Thoracic aorta (tissue), 2 donors: Measurements from ENCODE around the gene TCHH. TPM values are rescaled to one million over a fixed set of nuclear protein-coding genes. Genes with fewer than 3 reads are reported as not detected.
"Not testable (repeated sequence)": the region's sequence is repeated elsewhere in the genome, so short reads cannot be mapped to it uniquely, and the experiment has no call there.

ENCODE experiments used
- ATAC-seq: fragments of 150-250 bp; one replicate; pipeline ENCODE4 v1.8.0; 2017; ENCODE audit warnings: low read depth; ENCODE audit not compliant: insufficient number of reproducible peaks, low FRiP score
- DNase-seq: peaks from one replicate; pipeline ENCODE4 v3.0.0-alpha.2; 2020; ENCODE audit warnings: low spot score
- H3K27ac ChIP-seq, 2 donors: fragments of 200-600 bp; sonication (generic); 1 replicate in 1 of 2; 2 replicates in 1 of 2; pipeline ENCODE4 v1.5.1; 2016; ENCODE audit warnings: mild to moderate bottlenecking in 2 of 2, moderate library complexity in 2 of 2
- H3K27me3 ChIP-seq: fragments of 200-600 bp; sonication (generic); replicated peaks from 2 replicates; pipeline ENCODE4 v1.6.0; 2016; ENCODE audit warnings: mild to moderate bottlenecking; ENCODE audit not compliant: insufficient read depth
- H3K36me3 ChIP-seq: fragments of 200-600 bp; sonication (generic); one replicate; pipeline ENCODE4 v1.5.1; 2016
- H3K4me1 ChIP-seq, 2 donors: fragments of 200-600 bp; sonication (generic); 1 replicate in 1 of 2; 2 replicates in 1 of 2; pipeline versions ENCODE4 v1.5.1 to v1.6.0; 2016; ENCODE audit warnings: low read depth in 2 of 2, mild to moderate bottlenecking in 1 of 2; ENCODE audit not compliant: control insufficient read depth in 1 of 2
- H3K4me3 ChIP-seq: fragments of 200-600 bp; sonication (generic); 2 replicates; pipeline ENCODE4 v1.5.1; 2016; ENCODE audit warnings: mild to moderate bottlenecking
- H3K9me3 ChIP-seq: fragments of 200-600 bp; sonication (generic); 2 replicates; pipeline ENCODE4 v1.5.1; 2016
- total RNA-seq, 2 donors: library from RNA; depleted of rRNA; stranded (reverse); fragments of >200 nt; gene quantifications; one replicate each; pipeline versions ENCODE4 v1.1.0 to v1.2.3, GENCODE V29; 2016
- TF ChIP-seq, protein P1 (sequence below): fragments of 200-600 bp; sonication (generic); IDR thresholded peaks from one replicate; pipeline ENCODE4 v1.5.1; 2019; ENCODE audit warnings: antibody characterized with exemption

TCHH gene
- total RNA-seq, 2 donors from 2014 or later, result 0.41 to 0.49 TPM

DNA sequence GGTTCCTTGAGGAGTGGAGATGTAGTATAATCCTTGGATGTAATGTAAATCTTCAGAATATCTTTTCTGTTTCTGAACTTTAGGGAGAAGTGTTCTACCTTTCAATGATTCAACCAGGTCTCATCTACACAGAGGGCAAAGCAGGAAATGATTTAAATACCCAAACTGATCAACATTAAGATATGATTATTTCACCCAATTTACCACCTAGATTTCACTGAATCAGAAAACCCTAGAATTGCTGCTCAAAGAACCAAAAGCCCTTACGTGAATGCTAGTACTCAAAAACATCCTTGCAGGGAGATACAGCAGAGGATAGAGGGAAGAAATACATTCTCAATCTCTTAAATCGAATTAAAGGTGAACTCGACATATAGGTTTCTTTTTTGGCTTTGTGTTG is 38.8 kb upstream of the TCHH start:
- no peak for DNase-seq
- Histone ChIP-seq H3K9me3 (no peaks in the 10 kb centered on the region), H3K27me3 (no peaks in the 10 kb centered on the region), H3K36me3 (no peaks in the 10 kb centered on the region), H3K27ac (no peak overlapping the region), H3K4me1 (no peaks in the 10 kb centered on the region), H3K4me3 (no peak overlapping the region)
- no peak for ATAC-seq
- TF ChIP-seq, protein P1, sequence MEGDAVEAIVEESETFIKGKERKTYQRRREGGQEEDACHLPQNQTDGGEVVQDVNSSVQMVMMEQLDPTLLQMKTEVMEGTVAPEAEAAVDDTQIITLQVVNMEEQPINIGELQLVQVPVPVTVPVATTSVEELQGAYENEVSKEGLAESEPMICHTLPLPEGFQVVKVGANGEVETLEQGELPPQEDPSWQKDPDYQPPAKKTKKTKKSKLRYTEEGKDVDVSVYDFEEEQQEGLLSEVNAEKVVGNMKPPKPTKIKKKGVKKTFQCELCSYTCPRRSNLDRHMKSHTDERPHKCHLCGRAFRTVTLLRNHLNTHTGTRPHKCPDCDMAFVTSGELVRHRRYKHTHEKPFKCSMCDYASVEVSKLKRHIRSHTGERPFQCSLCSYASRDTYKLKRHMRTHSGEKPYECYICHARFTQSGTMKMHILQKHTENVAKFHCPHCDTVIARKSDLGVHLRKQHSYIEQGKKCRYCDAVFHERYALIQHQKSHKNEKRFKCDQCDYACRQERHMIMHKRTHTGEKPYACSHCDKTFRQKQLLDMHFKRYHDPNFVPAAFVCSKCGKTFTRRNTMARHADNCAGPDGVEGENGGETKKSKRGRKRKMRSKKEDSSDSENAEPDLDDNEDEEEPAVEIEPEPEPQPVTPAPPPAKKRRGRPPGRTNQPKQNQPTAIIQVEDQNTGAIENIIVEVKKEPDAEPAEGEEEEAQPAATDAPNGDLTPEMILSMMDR, result no peak

- Histone ChIP-seq H3K36me3 (no peaks in the 10 kb centered on the region), H3K27me3 (no peaks in the 10 kb centered on the region), H3K9me3 (peaks cover 10% of the 10 kb centered on the region), H3K27ac (no peak overlapping the region), H3K4me3 (no peak overlapping the region), H3K4me1 (no peaks in the 10 kb centered on the region)
- TF ChIP-seq, protein P1, result no peak
- DNase-seq (no peak), ATAC-seq (no peak)
These were observed 36.4 kb upstream of the TCHH start for GRCh38 chr1:152151646-152152045.

DNA sequence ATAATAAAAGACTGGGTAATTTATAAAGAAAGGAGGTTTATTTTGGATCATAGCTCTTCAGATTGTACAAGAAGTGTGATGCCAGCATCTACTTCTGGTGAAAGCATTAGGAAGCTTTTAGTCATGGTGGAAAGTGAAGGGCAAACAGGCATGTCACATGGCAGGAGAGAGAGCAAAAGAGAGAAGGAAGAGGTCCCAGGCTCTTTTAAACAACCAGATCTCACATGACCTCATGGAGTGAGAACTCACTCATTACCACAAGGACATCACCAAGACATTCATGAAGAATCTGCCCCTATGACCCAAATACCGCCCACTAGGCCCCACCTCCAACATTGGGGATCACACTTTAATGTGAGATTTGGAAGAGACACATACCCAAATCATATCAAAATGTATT is 33.7 kb upstream of the TCHH start:
- Histone ChIP-seq H3K9me3 (peaks cover 10% of the 10 kb centered on the region), H3K27ac (no peak overlapping the region), H3K4me1 (no peaks in the 10 kb centered on the region), H3K4me3 (no peak overlapping the region), H3K36me3 (no peaks in the 10 kb centered on the region), H3K27me3 (no peaks in the 10 kb centered on the region)
- DNase-seq (no peak), ATAC-seq (no peak)
- TF ChIP-seq, protein P1, result no peak

GRCh38 chr1:152148051-152148450 is 32.8 kb upstream of the TCHH start:
- Histone ChIP-seq H3K36me3 (no peaks in the 10 kb centered on the region), H3K27me3 (no peaks in the 10 kb centered on the region), H3K4me1 (no peaks in the 10 kb centered on the region), H3K9me3 (peaks cover 10% of the 10 kb centered on the region), H3K27ac (no peak overlapping the region), H3K4me3 (no peak overlapping the region)
- no peak for ATAC-seq
- DNase-seq, result no peak
- TF ChIP-seq, protein P1, result no peak

DNA sequence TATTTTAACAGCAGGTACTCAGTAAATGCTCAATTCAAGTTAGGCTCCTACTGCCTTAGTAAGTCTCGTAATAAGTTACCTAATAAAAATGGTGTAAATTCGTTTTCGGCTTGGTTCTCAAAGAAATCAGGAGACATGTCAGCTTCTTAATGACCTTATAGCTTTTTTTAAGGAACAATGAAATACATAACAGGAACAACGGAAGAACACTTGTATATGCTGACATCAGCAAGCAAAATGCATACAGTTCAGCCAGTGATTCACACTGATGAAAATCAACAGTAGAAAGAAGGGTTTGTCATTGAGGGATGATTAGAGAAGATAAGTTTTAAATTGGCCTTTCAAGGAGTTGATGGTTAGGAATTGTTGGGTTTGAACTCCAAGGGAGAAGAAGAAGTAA is 30.5 kb upstream of the TCHH start:
- no peak for ATAC-seq

DNA sequence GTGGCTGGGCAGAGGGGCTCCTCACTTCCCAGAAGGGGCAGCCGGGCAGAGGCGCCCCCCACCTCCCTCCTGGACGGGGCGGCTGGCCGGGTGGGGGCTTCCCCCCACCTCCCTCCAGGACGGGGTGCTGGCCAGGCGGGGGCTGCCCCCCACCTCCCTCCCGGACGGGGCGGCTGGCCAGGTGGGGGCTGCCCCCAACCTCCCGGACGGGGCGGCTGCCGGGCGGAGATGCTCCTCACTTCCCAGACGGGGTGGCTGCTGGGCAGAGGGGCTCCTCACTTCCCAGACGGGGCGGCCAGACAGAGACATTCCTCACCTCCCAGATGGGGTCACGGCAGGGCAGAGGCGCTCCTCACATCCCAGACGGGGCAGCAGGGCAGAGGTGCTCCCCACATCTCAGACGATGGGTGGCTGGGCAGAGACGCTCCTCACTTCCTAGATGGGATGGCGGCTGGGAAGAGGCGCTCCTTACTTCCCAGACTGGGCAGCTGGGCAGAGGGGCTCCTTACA is 29.5 kb upstream of the TCHH start:
- DNase-seq, H3K27me3 ChIP-seq, H3K4me1 ChIP-seq, H3K36me3 ChIP-seq, H3K4me3 ChIP-seq, ATAC-seq, H3K27ac ChIP-seq: not testable (repeated sequence)
- peaks cover 10% of the 10 kb centered on the region for H3K9me3 ChIP-seq

More for the DNA sequence above, 30.5 kb upstream of the TCHH start:
- no peak overlapping the region for H3K4me3 ChIP-seq
- TF ChIP-seq, protein P1, result no peak
- H3K36me3 ChIP-seq, result no peaks in the 10 kb centered on the region
- H3K9me3 ChIP-seq, result peaks cover 10% of the 10 kb centered on the region
- DNase-seq, result no peak
- H3K4me1 ChIP-seq, result no peaks in the 10 kb centered on the region
- no peaks in the 10 kb centered on the region for H3K27me3 ChIP-seq
- no peak overlapping the region for H3K27ac ChIP-seq
